HepG2 (cell line): ENCODE data around the gene ZIC4. TPM values are rescaled to one million over a fixed set of nuclear protein-coding genes. Genes with fewer than 3 reads are reported as not detected.

Source experiments
- ATAC-seq: fragments of 200-7000 bp; cut with Tn5 transposase; 3 replicates; pipeline ENCODE4 v1.9.1; 2020; ENCODE audit warnings: mild to moderate bottlenecking, moderate library complexity
- BruUV-seq: library from RNA; stranded (reverse); fragments of 400-500 nt; replicated peaks from 2 replicates; lab custom pipeline; 2021; lab: Mats Ljungman, UMichigan
- CTCF ChIA-PET: fragments of 300-600 bp; formaldehyde crosslinking; extraction: SDS; loops from one replicate; lab custom pipeline; 2021; ENCODE audit warnings: low total read pairs, inconsistent platforms, low intra/inter-chr PET ratio; lab: Yijun Ruan, JAX
- POLR2A ChIA-PET: fragments of 350-600 bp; sonication (Branson Sonifier 250); formaldehyde crosslinking; loops from one replicate; lab custom pipeline; 2020; ENCODE audit warnings: antibody characterized with exemption, inconsistent platforms; lab: Yijun Ruan, JAX
- DNase-seq: peaks from one replicate; pipeline ENCODE4 v3.0.0-alpha.2; 2015; ENCODE audit warnings: low spot score
- FAIRE-seq: peaks from 3 replicates; lab custom pipeline; 2011; peaks lifted over from hg19 to GRCh38; lab: Jason Lieb, UNC
- H2AFZ ChIP-seq: one replicate; pipeline ENCODE4 v1.6.1; 2011; ENCODE audit warnings: low read length, inconsistent platforms
- H3K27ac ChIP-seq: fragments of 300-600 bp; 3 replicates; pipeline ENCODE4 v1.8.0; 2011; ENCODE audit warnings: mixed run types, mild to moderate bottlenecking, mixed read lengths, low read length, inconsistent platforms; ENCODE audit not compliant: insufficient read depth; ENCODE audit errors: extremely low read length
- H3K27me3 ChIP-seq, 2 experiments: fragments of 200-600 bp in 1 of 2; 2 replicates in 1 of 2; 3 replicates in 1 of 2; pipeline versions ENCODE4 v1.6.0 to v1.8.0; 2011; ENCODE audit warnings: low read length in 2 of 2, mild to moderate bottlenecking in 2 of 2, moderate library complexity in 2 of 2, inconsistent platforms in 1 of 2; ENCODE audit not compliant: insufficient read depth in 2 of 2, control insufficient read depth in 1 of 2
- H3K36me3 ChIP-seq, 2 experiments: fragments of 200-600 bp in 1 of 2; replicated peaks in 1 of 2; 2 replicates in 1 of 2; 3 replicates in 1 of 2; pipeline versions ENCODE4 v1.5.1 to v1.8.0; 2011; ENCODE audit warnings: low read length in 2 of 2, inconsistent platforms in 1 of 2; ENCODE audit not compliant: insufficient read depth in 2 of 2, control insufficient read depth in 1 of 2
- H3K4me1 ChIP-seq: 2 replicates; pipeline ENCODE4 v1.5.1; 2012; ENCODE audit warnings: low read length, inconsistent platforms; ENCODE audit not compliant: insufficient read depth
- H3K4me2 ChIP-seq: 2 replicates; pipeline ENCODE4 v1.6.0; 2011; ENCODE audit warnings: low read depth, low read length, inconsistent platforms
- H3K4me3 ChIP-seq, 3 experiments: fragments of 200-600 bp in 1 of 3; sonication (generic), shearing (Covaris generic) in 1 of 3; replicated peaks in 1 of 3; 2 replicates each; pipeline ENCODE4 v1.5.1; 2011 to 2016; ENCODE audit warnings: low read length in 3 of 3, inconsistent platforms in 2 of 3, low read depth in 2 of 3, mild to moderate bottlenecking in 2 of 3, control low read depth in 1 of 3, mixed read lengths in 1 of 3; ENCODE audit not compliant: insufficient read depth in 1 of 3
- H3K79me2 ChIP-seq: one replicate; pipeline ENCODE4 v1.6.1; 2011; ENCODE audit warnings: low read length, inconsistent platforms; ENCODE audit not compliant: insufficient read depth
- H3K9ac ChIP-seq: 2 replicates; pipeline ENCODE4 v1.6.0; 2011; ENCODE audit warnings: mild to moderate bottlenecking, low read depth, low read length, inconsistent platforms; ENCODE audit not compliant: insufficient read depth
- H3K9me3 ChIP-seq: 2 replicates; pipeline ENCODE4 v1.5.1; 2012; ENCODE audit warnings: mild to moderate bottlenecking, low read length
- H4K20me1 ChIP-seq: 2 replicates; pipeline ENCODE4 v1.6.0; 2011; ENCODE audit warnings: inconsistent platforms, mild to moderate bottlenecking, low read length, moderate library complexity; ENCODE audit not compliant: insufficient read depth
- HES4 ChIP-seq: sonication (generic); formaldehyde crosslinking; IDR thresholded peaks from 2 replicates; pipeline ENCODE4 v1.9.0; 2021; ENCODE audit warnings: mild to moderate bottlenecking, missing genetic modification reagents, borderline replicate concordance
- IRX3 ChIP-seq: sonication (generic); formaldehyde crosslinking; IDR thresholded peaks from 2 replicates; pipeline ENCODE4 v1.8.1; 2023; ENCODE audit warnings: mild to moderate bottlenecking, low read depth, missing genetic modification reagents, borderline replicate concordance
- MIXL1 ChIP-seq: IDR thresholded peaks from 2 replicates; pipeline ENCODE4 v1.6.1; 2016
- NFATC3 ChIP-seq: sonication (generic); formaldehyde crosslinking; IDR thresholded peaks from 2 replicates; pipeline ENCODE4 v1.5.1; 2020; ENCODE audit warnings: mild to moderate bottlenecking, missing genetic modification reagents
- STAT5B ChIP-seq: sonication (generic); formaldehyde crosslinking; IDR thresholded peaks from 2 replicates; pipeline ENCODE4 v1.4.0; 2020; ENCODE audit warnings: missing genetic modification reagents
- THYN1 ChIP-seq: sonication (generic); formaldehyde crosslinking; IDR thresholded peaks from 2 replicates; pipeline ENCODE4 v1.8.1; 2023; ENCODE audit warnings: low read depth, mild to moderate bottlenecking, moderate library complexity, missing genetic modification reagents, borderline replicate concordance
- TSC22D2 ChIP-seq: sonication (generic); formaldehyde crosslinking; IDR thresholded peaks from 2 replicates; pipeline ENCODE4 v1.5.1; 2020; ENCODE audit warnings: missing genetic modification reagents, mild to moderate bottlenecking, borderline replicate concordance
- ZNF12 ChIP-seq: sonication (generic); formaldehyde crosslinking; IDR thresholded peaks from 2 replicates; pipeline ENCODE4 v1.5.0; 2020; ENCODE audit warnings: missing genetic modification reagents
- ZNF138 ChIP-seq: sonication (generic); formaldehyde crosslinking; IDR thresholded peaks from 2 replicates; pipeline ENCODE4 v1.5.0; 2020; ENCODE audit warnings: mild to moderate bottlenecking, low read depth, missing genetic modification reagents
- ZNF263 ChIP-seq: sonication (generic); formaldehyde crosslinking; IDR thresholded peaks from 2 replicates; pipeline ENCODE4 v1.4.0; 2020; ENCODE audit warnings: missing genetic modification reagents
- ZNF563 ChIP-seq: sonication (generic); formaldehyde crosslinking; IDR thresholded peaks from 2 replicates; pipeline ENCODE4 v1.8.0; 2022; ENCODE audit warnings: mild to moderate bottlenecking, moderate library complexity, missing genetic modification reagents
- ZNF567 ChIP-seq: sonication (generic); formaldehyde crosslinking; IDR thresholded peaks from 2 replicates; pipeline ENCODE4 v1.8.1; 2023; ENCODE audit warnings: mild to moderate bottlenecking, missing genetic modification reagents, borderline replicate concordance
- ZNF674 ChIP-seq: sonication (generic); formaldehyde crosslinking; IDR thresholded peaks from 2 replicates; pipeline ENCODE4 v1.5.0; 2020; ENCODE audit warnings: low read depth, mild to moderate bottlenecking, missing genetic modification reagents
- ZNF7 ChIP-seq: IDR thresholded peaks from 2 replicates; pipeline ENCODE4 v1.6.1; 2016; ENCODE audit warnings: missing biosample characterization, missing genetic modification reagents
- WGBS: methylation state at CpG from one replicate; pipeline ENCODE4 v1.1.6; 2017; ENCODE audit warnings: low lambda C conversion rate; 5-methylcytosine and 5-hydroxymethylcytosine counted together
- in situ Hi-C: cut with HindIII; loops from 2 replicates; pipeline ENCODE4 v1.10.0; 2017; ENCODE audit warnings: low pct_unique_long_range_greater_than_20kb; ENCODE audit not compliant: extremely low pct_ligation_motif_present
- intact Hi-C: fragments of 100-400 bp; cut with micrococcal nuclease; formaldehyde crosslinking; loops from one replicate; pipeline ENCODE4 v1.10.0; 2022; ENCODE audit not compliant: unreplicated experiment
- polyA plus RNA-seq, 8 experiments: library from polyadenylated mRNA; depleted of rRNA in 3 of 8; stranded (reverse) in 7 of 8; unstranded in 1 of 8; fragments of >200 nt; fragmentation: Illumina TruSeq in 4 of 8; extraction: Trizol in 4 of 8; gene quantifications; 2 replicates each; pipeline versions ENCODE4 v1.2.1 to v1.2.3, GENCODE V29; 2011 to 2016; ENCODE audit warnings: low read depth in 4 of 8, missing spikeins in 1 of 8, mixed read lengths in 1 of 8; ENCODE audit not compliant: insufficient read depth in 1 of 8
- total RNA-seq, 5 experiments: library from RNA; depleted of rRNA; stranded (reverse); fragments of >200 nt; fragmentation: Illumina TruSeq; extraction: Trizol; gene quantifications; 2 replicates each; pipeline ENCODE4 v1.2.3, GENCODE V29; 2016; ENCODE audit warnings: low read depth in 1 of 5
- TF ChIP-seq, protein P1 (sequence below), 2 experiments: fragments of 450-650 bp in 1 of 2; sonication (generic) in 1 of 2; formaldehyde crosslinking in 1 of 2; IDR thresholded peaks; 2 replicates each; pipeline versions ENCODE4 v1.6.1 to v1.8.0; 2016 to 2022; ENCODE audit warnings: antibody characterized with exemption in 1 of 2, mild to moderate bottlenecking in 1 of 2, missing genetic modification reagents in 1 of 2
- TF ChIP-seq, protein P2 (sequence below): IDR thresholded peaks from 2 replicates; pipeline ENCODE4 v1.6.1; 2016; ENCODE audit warnings: low read depth, control low read depth

ZIC4 gene
- total and polyA plus RNA-seq, 2 of the 13 experiments (the other 11 are each of a cell fraction or from before 2014, with no cell fraction given): not detected

DNA sequence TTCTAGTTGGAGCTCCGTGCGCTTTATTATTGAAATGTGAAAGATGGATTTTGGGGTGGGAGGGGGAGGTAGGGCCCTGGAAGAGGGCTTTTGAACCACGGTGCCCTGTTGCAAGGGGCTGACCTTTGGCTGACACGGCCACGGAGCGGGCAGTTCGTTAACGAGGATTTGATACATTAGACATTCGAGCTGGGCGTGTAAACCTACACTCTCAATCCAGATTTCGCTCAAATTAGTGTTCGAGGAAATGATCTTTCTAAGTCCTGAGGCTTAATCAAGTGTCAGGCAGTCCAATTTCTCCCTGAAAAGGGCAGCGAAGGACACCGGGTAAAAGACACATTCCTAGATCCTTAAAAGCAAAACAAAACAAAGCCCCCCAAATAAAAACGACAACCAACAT is 15.9 kb upstream of the ZIC4 start:
- H3K4me1 ChIP-seq: no peaks in the 10 kb centered on the region
- no peaks in the 10 kb centered on the region for H3K9me3 ChIP-seq
- intact Hi-C loops: no loop called here
- H4K20me1 ChIP-seq: no peaks in the 10 kb centered on the region
- ChIA-PET POLR2A (no interaction called here), CTCF (no interaction called here)
- no TSS peak for BruUV-seq
- no peaks in the 10 kb centered on the region for H3K36me3 ChIP-seq
- H3K4me3 ChIP-seq: no peak overlapping the region
- no peak overlapping the region for H2AFZ ChIP-seq
- no peak overlapping the region for H3K9ac ChIP-seq
- DNase-seq (no peak), ATAC-seq (no peak), FAIRE-seq (no peak)
- 31% methylated on average over 15 of the region's 15 CpGs for WGBS
- in situ Hi-C loops: no loop called here
- H3K4me2 ChIP-seq: no peak overlapping the region
- H3K79me2 ChIP-seq: no peaks in the 10 kb centered on the region
- no peak overlapping the region for H3K27ac ChIP-seq
- H3K27me3 ChIP-seq: peaks cover 2 to 60% of the 10 kb centered on the region in 2 experiments; a peak in 4 of 5 replicates
- no peak for TF ChIP-seq ZNF674
- TF ChIP-seq, protein P1, sequence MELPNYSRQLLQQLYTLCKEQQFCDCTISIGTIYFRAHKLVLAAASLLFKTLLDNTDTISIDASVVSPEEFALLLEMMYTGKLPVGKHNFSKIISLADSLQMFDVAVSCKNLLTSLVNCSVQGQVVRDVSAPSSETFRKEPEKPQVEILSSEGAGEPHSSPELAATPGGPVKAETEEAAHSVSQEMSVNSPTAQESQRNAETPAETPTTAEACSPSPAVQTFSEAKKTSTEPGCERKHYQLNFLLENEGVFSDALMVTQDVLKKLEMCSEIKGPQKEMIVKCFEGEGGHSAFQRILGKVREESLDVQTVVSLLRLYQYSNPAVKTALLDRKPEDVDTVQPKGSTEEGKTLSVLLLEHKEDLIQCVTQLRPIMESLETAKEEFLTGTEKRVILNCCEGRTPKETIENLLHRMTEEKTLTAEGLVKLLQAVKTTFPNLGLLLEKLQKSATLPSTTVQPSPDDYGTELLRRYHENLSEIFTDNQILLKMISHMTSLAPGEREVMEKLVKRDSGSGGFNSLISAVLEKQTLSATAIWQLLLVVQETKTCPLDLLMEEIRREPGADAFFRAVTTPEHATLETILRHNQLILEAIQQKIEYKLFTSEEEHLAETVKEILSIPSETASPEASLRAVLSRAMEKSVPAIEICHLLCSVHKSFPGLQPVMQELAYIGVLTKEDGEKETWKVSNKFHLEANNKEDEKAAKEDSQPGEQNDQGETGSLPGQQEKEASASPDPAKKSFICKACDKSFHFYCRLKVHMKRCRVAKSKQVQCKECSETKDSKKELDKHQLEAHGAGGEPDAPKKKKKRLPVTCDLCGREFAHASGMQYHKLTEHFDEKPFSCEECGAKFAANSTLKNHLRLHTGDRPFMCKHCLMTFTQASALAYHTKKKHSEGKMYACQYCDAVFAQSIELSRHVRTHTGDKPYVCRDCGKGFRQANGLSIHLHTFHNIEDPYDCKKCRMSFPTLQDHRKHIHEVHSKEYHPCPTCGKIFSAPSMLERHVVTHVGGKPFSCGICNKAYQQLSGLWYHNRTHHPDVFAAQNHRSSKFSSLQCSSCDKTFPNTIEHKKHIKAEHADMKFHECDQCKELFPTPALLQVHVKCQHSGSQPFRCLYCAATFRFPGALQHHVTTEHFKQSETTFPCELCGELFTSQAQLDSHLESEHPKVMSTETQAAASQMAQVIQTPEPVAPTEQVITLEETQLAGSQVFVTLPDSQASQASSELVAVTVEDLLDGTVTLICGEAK (IDR thresholded peaks at IDR 0.05): no peak
- TF ChIP-seq, protein P1 (CRISPR knock-in tag; IDR thresholded peaks at IDR 0.05): no peak
- no peak for TF ChIP-seq ZNF7 (CRISPR knock-in tag)
- TF ChIP-seq IRX3 (CRISPR knock-in tag): no peak
- no peak for TF ChIP-seq MIXL1 (CRISPR knock-in tag)
- TF ChIP-seq ZNF563: no peak
- TF ChIP-seq, protein P2, sequence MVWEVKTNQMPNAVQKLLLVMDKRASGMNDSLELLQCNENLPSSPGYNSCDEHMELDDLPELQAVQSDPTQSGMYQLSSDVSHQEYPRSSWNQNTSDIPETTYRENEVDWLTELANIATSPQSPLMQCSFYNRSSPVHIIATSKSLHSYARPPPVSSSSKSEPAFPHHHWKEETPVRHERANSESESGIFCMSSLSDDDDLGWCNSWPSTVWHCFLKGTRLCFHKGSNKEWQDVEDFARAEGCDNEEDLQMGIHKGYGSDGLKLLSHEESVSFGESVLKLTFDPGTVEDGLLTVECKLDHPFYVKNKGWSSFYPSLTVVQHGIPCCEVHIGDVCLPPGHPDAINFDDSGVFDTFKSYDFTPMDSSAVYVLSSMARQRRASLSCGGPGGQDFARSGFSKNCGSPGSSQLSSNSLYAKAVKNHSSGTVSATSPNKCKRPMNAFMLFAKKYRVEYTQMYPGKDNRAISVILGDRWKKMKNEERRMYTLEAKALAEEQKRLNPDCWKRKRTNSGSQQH: no peak
- TF ChIP-seq ZNF567 (CRISPR knock-in tag): no peak
- no peak for TF ChIP-seq ZNF263 (CRISPR knock-in tag)
- TF ChIP-seq STAT5B (CRISPR knock-in tag): no peak
- no peak for TF ChIP-seq THYN1 (CRISPR knock-in tag)
- no peak for TF ChIP-seq ZNF12 (CRISPR knock-in tag)
- no peak for TF ChIP-seq TSC22D2 (CRISPR knock-in tag)
- TF ChIP-seq NFATC3: no peak
- TF ChIP-seq HES4 (CRISPR knock-in tag): no peak
- no peak for TF ChIP-seq ZNF138 (CRISPR knock-in tag)
